Esophagus muscularis mucosa (tissue), 4 donors: ENCODE measurements around the gene KREMEN1. TPM values are rescaled to one million over a fixed set of nuclear protein-coding genes. Genes with fewer than 3 reads are reported as not detected.

Experiments used
- DNase-seq: peaks from one replicate; pipeline ENCODE4 v3.0.0-alpha.2; 2017; ENCODE audit errors: extremely low spot score
- H3K27ac ChIP-seq, 4 donors: fragments of 200-600 bp; sonication (generic); replicated peaks in 1 of 4; 1 replicate in 3 of 4; 2 replicates in 1 of 4; pipeline ENCODE4 v1.5.1; 2016 to 2019; ENCODE audit warnings: mild to moderate bottlenecking in 1 of 4
- H3K27me3 ChIP-seq, 4 donors: fragments of 200-600 bp; sonication (generic); one replicate each; pipeline versions ENCODE4 v1.5.1 to v1.6.0; 2016 to 2019
- H3K36me3 ChIP-seq, 4 donors: fragments of 200-600 bp; sonication (generic); one replicate each; pipeline ENCODE4 v1.5.1; 2016 to 2019
- H3K4me1 ChIP-seq, 4 donors: fragments of 200-600 bp; sonication (generic); one replicate each; pipeline ENCODE4 v1.5.1; 2016 to 2019
- H3K4me3 ChIP-seq, 4 donors: fragments of 200-600 bp; sonication (generic); 1 replicate in 2 of 4; 2 replicates in 2 of 4; pipeline ENCODE4 v1.5.1; 2016 to 2019; ENCODE audit warnings: mild to moderate bottlenecking in 4 of 4, moderate library complexity in 1 of 4
- H3K9me3 ChIP-seq, 4 donors: fragments of 200-600 bp; sonication (generic); 1 replicate in 3 of 4; 2 replicates in 1 of 4; pipeline ENCODE4 v1.5.1; 2016 to 2019
- CTCF ChIP-seq, 3 experiments: fragments of 200-600 bp in 2 of 3; fragments of 450-650 bp in 1 of 3; sonication (generic) in 2 of 3; IDR thresholded peaks; one replicate each; pipeline ENCODE4 v1.5.1; 2017 to 2019; ENCODE audit warnings: antibody characterized with exemption in 3 of 3, mild to moderate bottlenecking in 2 of 3, moderate library complexity in 1 of 3
- EP300 ChIP-seq: sonication (generic); formaldehyde crosslinking; IDR thresholded peaks from one replicate; pipeline ENCODE4 v1.6.1; 2017; ENCODE audit warnings: antibody characterized with exemption
- POLR2A ChIP-seq: fragments of 450-650 bp; IDR thresholded peaks from one replicate; pipeline ENCODE4 v1.6.1; 2017; ENCODE audit warnings: antibody characterized with exemption, moderate library complexity, mild to moderate bottlenecking, low read depth
- POLR2AphosphoS5 ChIP-seq, 2 donors: sonication (generic); formaldehyde crosslinking; IDR thresholded peaks; one replicate each; pipeline ENCODE4 v1.6.1; 2017; ENCODE audit warnings: antibody characterized with exemption in 2 of 2
- WGBS: methylation state at CpG from one replicate; pipeline ENCODE4 v1.1.5; 2018; 5-methylcytosine and 5-hydroxymethylcytosine counted together
- intact Hi-C: fragments of 100-400 bp; cut with DNase I; formaldehyde crosslinking; loops from one replicate; pipeline ENCODE4 v1.15.1; 2023
- total RNA-seq, 4 donors: library from RNA; depleted of rRNA; stranded (reverse); fragments of >200 nt; gene quantifications; one replicate each; pipeline versions ENCODE4 v1.1.0 to v1.2.1, GENCODE V29; 2016

The KREMEN1 gene
- total RNA-seq, 4 donors from 2014 or later = 8.7 to 14.6 (median 12.4) TPM

DNA sequence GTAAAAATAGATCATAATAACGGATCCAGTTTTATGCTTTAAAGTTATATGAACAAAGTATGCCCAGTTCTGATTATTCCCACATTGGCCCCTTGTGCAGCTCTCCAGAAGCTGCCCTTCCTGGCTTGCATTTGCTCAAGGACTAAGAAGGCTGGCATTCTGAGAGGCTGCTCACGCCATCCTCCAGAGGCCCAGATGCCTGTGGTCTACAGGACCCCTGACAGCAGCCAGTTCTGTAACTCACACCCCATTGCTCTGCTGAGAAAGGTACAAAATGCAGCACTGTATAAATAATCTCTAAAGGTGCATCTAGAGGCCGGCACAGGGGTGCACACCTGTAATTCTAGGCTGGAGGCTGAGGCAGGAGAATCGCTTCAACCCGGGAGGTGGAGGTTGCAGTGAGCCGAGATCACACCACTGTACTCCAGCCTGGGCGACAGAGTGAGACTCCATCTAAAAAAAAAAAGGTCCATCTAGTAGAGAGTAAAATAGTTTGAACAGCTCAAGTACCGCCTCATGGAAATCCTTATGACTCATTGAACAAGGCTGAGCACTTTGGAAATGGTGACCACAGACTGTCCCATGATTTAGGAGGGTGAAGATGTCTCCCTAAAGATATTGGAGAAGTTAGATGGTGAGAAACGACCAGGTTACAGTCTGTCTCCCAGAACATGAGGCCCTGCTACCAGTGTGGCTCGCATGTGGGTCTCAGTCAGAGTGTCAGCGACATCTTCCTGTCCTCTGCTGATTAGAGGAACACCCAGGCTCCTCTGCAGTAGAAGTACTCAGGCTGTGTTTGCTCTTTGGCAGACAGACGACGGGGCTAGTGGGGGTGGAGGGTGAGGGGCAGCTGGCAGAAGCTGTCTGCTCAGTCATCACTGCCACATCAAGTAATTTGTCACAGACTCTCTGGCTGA is 56.3 kb downstream of the KREMEN1 start:
- Histone ChIP-seq H3K27me3 (no peaks in the 10 kb centered on the region), H3K27ac (no peak overlapping the region), H3K4me1 (no peaks in the 10 kb centered on the region), H3K9me3 (no peaks in the 10 kb centered on the region), H3K4me3 (no peak overlapping the region), H3K36me3 (peaks cover 0 to 42% (median 23%) of the 10 kb centered on the region in 4 donors)
- intact Hi-C loops = no loop called here
- no peak for TF ChIP-seq POLR2A
- no peak for TF ChIP-seq CTCF (IDR thresholded peaks at IDR 0.05)
- no peak for TF ChIP-seq POLR2AphosphoS5 (IDR thresholded peaks at IDR 0.05)
- TF ChIP-seq EP300 = no peak
- WGBS = 74% methylated on average over 12 of the region's 13 CpGs
- no peak for DNase-seq

GRCh38 chr22:29129808-29130140 is 56.9 kb downstream of the KREMEN1 start:
- intact Hi-C loops = no loop called here
- Histone ChIP-seq H3K27ac (no peak overlapping the region), H3K4me3 (no peak overlapping the region), H3K27me3 (no peaks in the 10 kb centered on the region), H3K9me3 (no peaks in the 10 kb centered on the region), H3K4me1 (no peaks in the 10 kb centered on the region), H3K36me3 (peaks cover 0 to 44% (median 26%) of the 10 kb centered on the region in 4 donors)
- no peak for DNase-seq
- 80% methylated on average over 2 of the region's 2 CpGs for WGBS
- TF ChIP-seq EP300 = no peak
- TF ChIP-seq POLR2AphosphoS5 (IDR thresholded peaks at IDR 0.05) = no peak
- no peak for TF ChIP-seq CTCF (IDR thresholded peaks at IDR 0.05)
- no peak for TF ChIP-seq POLR2A

GRCh38 chr22:29130476-29130875 is 57.6 kb downstream of the KREMEN1 start:
- Histone ChIP-seq H3K4me3 (no peak overlapping the region), H3K4me1 (no peaks in the 10 kb centered on the region), H3K27me3 (no peaks in the 10 kb centered on the region), H3K36me3 (peaks cover 0 to 44% (median 23%) of the 10 kb centered on the region in 4 donors), H3K27ac (no peak overlapping the region), H3K9me3 (no peaks in the 10 kb centered on the region)
- TF ChIP-seq EP300 (no peak), CTCF (IDR thresholded peaks at IDR 0.05) (no peak), POLR2A (no peak), POLR2AphosphoS5 (IDR thresholded peaks at IDR 0.05) (no peak)
- WGBS = 97% methylated on average over 4 of the region's 4 CpGs
- intact Hi-C loops = no loop called here
- no peak for DNase-seq

DNA sequence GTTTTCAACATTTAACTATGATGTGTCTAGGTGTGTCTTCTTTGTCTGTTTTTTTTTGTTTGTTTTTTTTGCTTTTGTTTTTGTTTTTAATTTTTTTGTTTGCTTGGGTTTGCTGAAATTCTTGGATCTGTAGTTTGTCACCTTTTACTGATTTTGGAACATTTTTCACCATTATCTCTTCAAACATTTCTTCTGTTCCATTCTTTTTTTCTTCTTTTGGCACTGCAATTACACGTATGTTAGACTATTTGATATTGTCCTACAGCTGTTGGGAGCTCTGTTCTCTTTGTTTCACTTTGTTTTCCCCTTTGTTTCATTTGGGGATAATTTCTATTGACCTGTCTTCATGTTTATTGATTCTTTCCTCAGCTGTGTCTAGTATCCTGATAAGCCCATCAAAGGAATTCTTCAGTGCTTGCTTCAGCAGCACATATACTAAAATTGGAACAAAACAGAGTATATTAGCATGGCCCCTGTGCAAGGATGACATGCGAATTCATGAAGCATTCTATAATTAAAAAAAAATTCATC is 60.8 kb downstream of the KREMEN1 start:
- TF ChIP-seq EP300 (no peak), POLR2AphosphoS5 (IDR thresholded peaks at IDR 0.05) (no peak), CTCF (IDR thresholded peaks at IDR 0.05) (no peak), POLR2A (no peak)
- H3K4me3 ChIP-seq = no peak overlapping the region
- H3K27ac ChIP-seq = no peak overlapping the region
- no peak for DNase-seq
- H3K27me3 ChIP-seq = no peaks in the 10 kb centered on the region
- no peaks in the 10 kb centered on the region for H3K9me3 ChIP-seq
- WGBS = 100% methylated on average over 2 of the region's 2 CpGs
- peaks cover 4 to 52% (median 34%) of the 10 kb centered on the region in 4 donors for H3K36me3 ChIP-seq
- no peaks in the 10 kb centered on the region for H3K4me1 ChIP-seq
- intact Hi-C loops = no loop called here
